Left ventricle myocardium inferior (tissue), 1 donor: ENCODE results near the gene NIPA2. TPM values are rescaled to one million over a fixed set of nuclear protein-coding genes. Genes with fewer than 3 reads are reported as not detected.
"Not testable (repeated sequence)": the region's sequence is repeated elsewhere in the genome, so short reads cannot be mapped to it uniquely, and the experiment has no call there.

Source experiments
- DNase-seq: peaks from one replicate; pipeline ENCODE4 v3.0.0-alpha.2; 2020
- H3K27ac ChIP-seq: fragments of 200-600 bp; replicated peaks from 2 replicates; pipeline ENCODE4 v1.8.0; 2021
- H3K27me3 ChIP-seq: fragments of 200-600 bp; 2 replicates; pipeline ENCODE4 v1.8.0; 2021; ENCODE audit warnings: low read depth
- H3K36me3 ChIP-seq: fragments of 200-600 bp; 2 replicates; pipeline ENCODE4 v1.8.0; 2021
- H3K4me1 ChIP-seq: fragments of 200-600 bp; 2 replicates; pipeline ENCODE4 v1.8.0; 2021
- H3K4me3 ChIP-seq: fragments of 200-600 bp; 2 replicates; pipeline ENCODE4 v1.8.0; 2021; ENCODE audit warnings: mild to moderate bottlenecking, moderate library complexity
- H3K9me3 ChIP-seq: fragments of 200-600 bp; replicated peaks from 2 replicates; pipeline ENCODE4 v1.8.0; 2021
- CTCF ChIP-seq: fragments of 200-600 bp; IDR thresholded peaks from 2 replicates; pipeline ENCODE4 v1.8.0; 2021; ENCODE audit warnings: antibody characterized with exemption, mild to moderate bottlenecking, borderline replicate concordance
- intact Hi-C: fragments of 100-400 bp; cut with micrococcal nuclease; formaldehyde crosslinking; loops from one replicate; pipeline ENCODE4 v1.11.0; 2022
- total RNA-seq: library from RNA; stranded (reverse); fragmentation: NEBNext Ultra II Directional; extraction: Animal tissue kit (Norgen Biotek cat#: 25700); gene quantifications from one replicate; pipeline ENCODE4 v1.2.1, GENCODE V29; 2021
- donor health status: DM: no; HTN: yes; CAD: no; lungs with severe emphysema.

Gene NIPA2
- total RNA-seq, 1 donor from 2014 or later = 21.4 TPM

DNA sequence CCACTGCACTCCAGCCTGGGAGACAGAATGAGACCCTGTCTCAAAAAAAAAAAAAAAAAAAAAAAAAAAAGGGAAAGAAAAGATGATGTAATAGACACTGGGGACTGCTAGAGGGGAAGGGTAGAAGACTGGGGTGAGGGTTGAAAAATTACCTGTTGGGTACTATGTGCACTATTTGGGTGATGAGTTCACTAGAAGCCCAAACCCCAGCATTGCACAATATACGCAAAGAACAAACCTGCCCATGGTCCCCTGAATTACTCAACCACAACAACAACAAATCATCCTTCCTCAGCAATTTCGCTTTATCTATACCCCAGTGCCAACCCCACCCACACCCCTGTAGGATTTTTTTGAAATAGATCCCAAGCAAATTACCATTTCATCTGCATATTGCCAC, 38.6 kb upstream of the NIPA2 start:
- H3K4me1 ChIP-seq = no peaks in the 10 kb centered on the region
- no peaks in the 10 kb centered on the region for H3K9me3 ChIP-seq
- intact Hi-C loops = no loop called here
- DNase-seq = no peak
- H3K27ac ChIP-seq = no peak overlapping the region
- no peak overlapping the region for H3K4me3 ChIP-seq
- TF ChIP-seq CTCF = no peak
- H3K27me3 ChIP-seq = no peaks in the 10 kb centered on the region
- no peaks in the 10 kb centered on the region for H3K36me3 ChIP-seq

- peaks cover 11% of the 10 kb centered on the region for H3K4me1 ChIP-seq
- DNase-seq, H3K36me3 ChIP-seq, H3K9me3 ChIP-seq, H3K27me3 ChIP-seq, H3K4me3 ChIP-seq, H3K27ac ChIP-seq, intact Hi-C loops: not testable (repeated sequence)
These were observed 35.5 kb upstream of the NIPA2 start for GRCh38 chr15:22803006-22803405.

DNA sequence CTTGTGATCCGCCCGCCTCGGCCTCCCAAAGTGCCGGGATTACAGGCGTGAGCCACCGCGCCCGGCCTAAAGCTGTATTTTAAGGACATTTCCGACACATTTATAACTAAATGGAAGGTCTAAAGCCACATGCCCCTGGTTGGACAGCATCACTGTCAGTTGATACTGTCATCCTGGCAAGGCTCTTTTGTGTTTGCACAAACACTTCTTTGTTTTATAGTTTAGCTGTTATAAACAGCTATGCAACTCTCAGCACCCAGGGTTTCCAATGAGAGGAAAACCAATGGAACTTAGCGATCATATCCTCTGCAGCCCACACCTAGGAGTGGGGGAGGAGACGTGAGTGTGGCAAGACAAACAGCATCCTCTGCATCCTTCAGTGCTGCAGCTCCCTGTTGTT, 32.3 kb upstream of the NIPA2 start:
- no peaks in the 10 kb centered on the region for H3K9me3 ChIP-seq
- intact Hi-C loops = no loop called here
- H3K36me3 ChIP-seq = peaks cover 5% of the 10 kb centered on the region
- peaks cover 11% of the 10 kb centered on the region for H3K4me1 ChIP-seq
- no peak overlapping the region for H3K27ac ChIP-seq
- H3K27me3 ChIP-seq = no peaks in the 10 kb centered on the region
- no peak for DNase-seq
- TF ChIP-seq CTCF = no peak
- no peak overlapping the region for H3K4me3 ChIP-seq

DNA sequence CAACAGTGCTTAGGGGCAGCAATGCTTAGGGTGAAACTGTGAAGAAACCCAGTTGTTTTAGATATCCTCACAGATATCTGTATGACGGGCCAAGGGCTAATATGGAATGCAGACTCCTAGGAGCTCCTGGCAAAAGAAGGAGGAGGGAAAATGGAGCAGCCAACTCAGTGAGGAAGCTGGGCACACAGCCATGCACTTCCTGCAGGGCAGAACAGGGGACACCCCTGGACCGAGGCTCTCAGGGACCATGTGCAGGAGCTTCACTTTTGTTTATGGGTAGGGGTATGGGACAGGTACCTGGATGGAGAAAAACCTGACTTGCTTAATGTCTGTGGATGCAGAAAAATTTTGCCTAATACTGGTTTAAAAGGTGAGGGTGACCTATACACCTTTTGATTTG, 31.8 kb upstream of the NIPA2 start:
- Histone ChIP-seq H3K36me3 (peaks cover 5% of the 10 kb centered on the region), H3K4me1 (peaks cover 11% of the 10 kb centered on the region), H3K27me3 (no peaks in the 10 kb centered on the region), H3K9me3 (no peaks in the 10 kb centered on the region), H3K27ac (no peak overlapping the region), H3K4me3 (no peak overlapping the region)
- intact Hi-C loops = no loop called here
- no peak for TF ChIP-seq CTCF
- no peak for DNase-seq

DNA sequence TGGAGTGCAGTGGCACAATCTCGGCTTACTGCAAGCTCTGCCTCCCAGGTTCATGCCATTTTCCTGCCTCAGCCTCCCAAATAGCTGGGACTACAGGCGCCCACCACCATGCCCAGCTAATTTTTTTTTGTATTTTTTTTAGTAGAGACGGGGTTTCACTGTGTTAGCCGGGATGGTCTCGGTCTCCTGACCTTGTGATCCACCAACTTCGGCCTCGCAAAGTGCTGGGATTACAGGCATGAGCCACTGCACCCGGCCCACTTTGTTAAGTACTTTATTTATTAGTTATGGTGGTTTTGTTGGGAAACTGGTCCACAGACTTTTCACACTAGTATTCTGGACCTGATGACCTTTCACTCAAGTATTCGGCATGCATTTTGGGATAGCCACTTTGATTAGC, 30.6 kb upstream of the NIPA2 start:
- DNase-seq, intact Hi-C loops, H3K4me3 ChIP-seq, H3K36me3 ChIP-seq, H3K27ac ChIP-seq, H3K9me3 ChIP-seq, H3K27me3 ChIP-seq: not testable (repeated sequence)
- H3K4me1 ChIP-seq = peaks cover 11% of the 10 kb centered on the region

- Histone ChIP-seq H3K36me3 (peaks cover 5% of the 10 kb centered on the region), H3K27me3 (no peaks in the 10 kb centered on the region), H3K4me3 (no peak overlapping the region), H3K9me3 (no peaks in the 10 kb centered on the region), H3K4me1 (peaks cover 11% of the 10 kb centered on the region), H3K27ac (no peak overlapping the region)
- no peak for DNase-seq
- intact Hi-C loops = no loop called here
- no peak for TF ChIP-seq CTCF
These were observed 30.2 kb upstream of the NIPA2 start for GRCh38 chr15:22808240-22808639.

DNA sequence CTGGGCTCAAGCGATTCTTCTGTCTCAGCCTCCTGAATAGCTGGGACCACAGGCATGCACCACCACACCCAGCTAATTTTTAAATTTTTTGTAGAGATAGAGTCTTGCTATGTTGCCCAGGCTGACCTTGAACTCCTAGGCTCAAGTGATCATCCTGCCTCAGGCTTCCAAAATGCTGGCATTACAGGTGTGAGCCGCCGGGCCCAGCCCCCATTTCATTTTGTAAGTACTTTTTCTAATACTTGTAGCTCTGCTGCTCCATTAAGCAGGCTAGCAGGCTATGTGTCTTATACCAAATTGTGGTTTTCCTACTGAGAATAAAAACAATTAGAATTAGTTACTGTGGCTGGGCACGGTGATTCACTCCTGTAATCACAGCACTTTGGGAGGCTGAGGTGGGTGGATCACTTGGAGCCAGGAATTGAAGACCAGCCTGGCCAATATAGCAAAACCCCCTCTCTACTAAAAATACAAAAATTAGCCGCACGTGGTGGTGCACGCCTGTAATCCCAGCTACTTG, 29.6 kb upstream of the NIPA2 start:
- Histone ChIP-seq H3K9me3 (no peaks in the 10 kb centered on the region), H3K27me3 (no peaks in the 10 kb centered on the region), H3K4me3 (no peak overlapping the region), H3K27ac (no peak overlapping the region), H3K4me1 (peaks cover 11% of the 10 kb centered on the region), H3K36me3 (peaks cover 10% of the 10 kb centered on the region)
- TF ChIP-seq CTCF = no peak
- no peak for DNase-seq
- intact Hi-C loops = no loop called here
